Hepatocyte (in vitro differentiated cells): ENCODE data around the gene TFIP11.

Source experiments
- EZH2 ChIP-seq: fragments of 200-600 bp; sonication (generic); IDR thresholded peaks from 2 replicates; pipeline ENCODE4 v1.6.1; 2016; ENCODE audit warnings: antibody characterized with exemption, mild to moderate bottlenecking, borderline replicate concordance
- EZH2phosphoT487 ChIP-seq: fragments of 200-600 bp; sonication (generic); IDR thresholded peaks from one replicate; pipeline ENCODE4 v1.6.1; 2018; ENCODE audit warnings: antibody characterized with exemption, mild to moderate bottlenecking, low read depth, moderate library complexity; ENCODE audit not compliant: unreplicated experiment, severe bottlenecking
- TF ChIP-seq, protein P1 (sequence below): fragments of 200-600 bp; sonication (generic); IDR thresholded peaks from 2 replicates; pipeline ENCODE4 v1.5.1; 2016; ENCODE audit warnings: antibody characterized with exemption, mild to moderate bottlenecking; ENCODE audit not compliant: poor library complexity

DNA sequence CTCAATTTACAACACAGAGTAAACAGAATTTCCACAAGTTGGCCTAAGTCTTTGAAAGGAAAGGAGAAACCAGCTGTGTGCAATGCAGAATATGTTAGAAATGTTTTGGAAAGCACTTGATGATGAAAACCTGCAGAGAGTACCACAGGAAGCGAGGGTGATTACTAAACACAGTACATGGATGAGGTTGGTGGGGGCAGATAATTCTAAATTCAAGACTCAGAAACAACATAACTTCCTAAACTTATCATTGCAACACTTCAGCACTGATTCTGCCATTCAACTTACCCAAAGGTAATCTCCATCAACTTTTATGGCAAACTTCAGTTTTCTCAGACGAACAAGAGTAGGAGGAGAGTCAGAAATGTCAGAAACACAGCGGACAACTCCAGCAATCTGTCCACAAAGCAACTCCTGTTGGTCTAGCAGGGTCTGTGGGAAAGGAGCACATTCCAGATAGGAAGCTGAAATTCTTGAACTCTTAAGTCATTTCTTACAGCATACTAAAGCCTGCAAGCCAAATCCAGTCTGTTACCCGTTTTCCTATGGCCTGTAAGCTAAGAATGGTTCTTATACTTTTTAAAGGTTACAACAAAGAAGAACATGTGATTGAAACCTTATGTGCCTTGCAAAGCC lies 35.5 kb downstream of the TFIP11 start:
- TF ChIP-seq, protein P1, sequence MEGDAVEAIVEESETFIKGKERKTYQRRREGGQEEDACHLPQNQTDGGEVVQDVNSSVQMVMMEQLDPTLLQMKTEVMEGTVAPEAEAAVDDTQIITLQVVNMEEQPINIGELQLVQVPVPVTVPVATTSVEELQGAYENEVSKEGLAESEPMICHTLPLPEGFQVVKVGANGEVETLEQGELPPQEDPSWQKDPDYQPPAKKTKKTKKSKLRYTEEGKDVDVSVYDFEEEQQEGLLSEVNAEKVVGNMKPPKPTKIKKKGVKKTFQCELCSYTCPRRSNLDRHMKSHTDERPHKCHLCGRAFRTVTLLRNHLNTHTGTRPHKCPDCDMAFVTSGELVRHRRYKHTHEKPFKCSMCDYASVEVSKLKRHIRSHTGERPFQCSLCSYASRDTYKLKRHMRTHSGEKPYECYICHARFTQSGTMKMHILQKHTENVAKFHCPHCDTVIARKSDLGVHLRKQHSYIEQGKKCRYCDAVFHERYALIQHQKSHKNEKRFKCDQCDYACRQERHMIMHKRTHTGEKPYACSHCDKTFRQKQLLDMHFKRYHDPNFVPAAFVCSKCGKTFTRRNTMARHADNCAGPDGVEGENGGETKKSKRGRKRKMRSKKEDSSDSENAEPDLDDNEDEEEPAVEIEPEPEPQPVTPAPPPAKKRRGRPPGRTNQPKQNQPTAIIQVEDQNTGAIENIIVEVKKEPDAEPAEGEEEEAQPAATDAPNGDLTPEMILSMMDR, result no peak
- no peak for TF ChIP-seq EZH2phosphoT487
- TF ChIP-seq EZH2, result no peak
